ENCODE data around the gene EHMT1.
"Not testable (repeated sequence)": the region's sequence is repeated elsewhere in the genome, so short reads cannot be mapped to it uniquely, and the experiment has no call there.

EHMT1 gene

GRCh38 chr9:137873408-137873807 is 254.6 kb downstream of the EHMT1 start:
- DNase-seq (ENCODE audit: low spot score): no peak

DNA sequence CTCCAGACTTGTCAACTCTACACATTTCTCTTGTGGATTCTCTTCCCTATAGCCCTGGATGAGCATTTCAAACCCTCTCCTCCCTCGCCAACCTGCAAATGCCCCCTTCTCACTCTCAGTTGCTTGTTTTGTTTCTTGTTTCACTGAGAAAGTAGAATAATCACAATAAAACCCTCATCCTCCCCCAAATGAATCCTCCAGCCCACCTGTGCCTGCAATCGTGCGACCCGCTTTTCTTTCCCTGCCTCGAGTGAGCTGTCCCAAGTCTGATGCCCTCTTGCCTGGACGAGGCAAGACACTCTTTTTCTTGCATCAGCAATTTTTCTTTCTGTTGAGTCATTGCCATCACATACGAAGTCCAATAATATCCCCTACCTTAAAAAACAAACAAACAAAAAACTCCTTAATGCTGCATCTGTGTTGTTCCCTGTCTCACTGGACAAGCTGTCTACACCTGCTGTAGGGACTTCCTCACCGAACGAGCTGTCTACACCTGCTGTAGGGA is 255.1 kb downstream of the EHMT1 start:
- DNase-seq (ENCODE audit: low spot score): no peak

DNA sequence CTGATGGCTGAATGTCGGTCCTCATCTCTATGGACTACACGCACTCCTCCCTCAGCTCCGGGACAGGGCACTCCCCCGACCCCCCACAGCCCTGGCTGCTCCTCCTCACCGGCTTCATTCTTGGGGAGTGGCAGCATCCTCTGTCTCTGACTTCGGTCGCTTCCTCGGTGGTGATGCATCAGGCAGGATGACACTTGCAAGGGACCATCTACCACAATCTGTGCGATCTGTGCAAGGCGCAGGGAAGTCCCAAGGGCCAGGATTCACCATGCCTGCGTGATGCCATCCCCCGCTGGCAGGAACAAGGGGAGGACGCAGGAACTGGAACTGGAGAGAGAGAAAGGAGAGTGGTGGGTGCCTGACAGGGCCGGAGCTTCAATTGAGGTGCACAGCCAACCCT is 256.5 kb downstream of the EHMT1 start:
- DNase-seq (ENCODE audit: low spot score): no peak

DNA sequence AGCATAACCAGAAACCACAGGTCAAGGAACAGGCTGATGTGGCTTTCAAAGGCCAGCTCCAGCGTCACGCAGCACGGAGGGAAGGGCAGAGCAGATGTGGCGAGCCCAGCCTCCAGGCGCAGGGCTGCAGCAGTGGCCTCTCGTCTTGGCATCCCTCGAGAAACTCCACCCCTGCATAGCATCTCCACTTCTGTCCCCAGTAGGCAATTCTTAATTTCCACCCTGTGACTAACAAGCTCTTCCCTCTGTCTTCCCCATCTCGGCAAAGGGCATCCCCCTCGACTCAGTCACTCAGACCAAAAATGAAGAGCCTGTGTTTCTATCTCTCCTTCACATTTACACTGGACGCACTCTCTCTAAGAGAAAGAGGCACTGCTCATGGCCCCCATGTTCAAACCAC is 257.0 kb downstream of the EHMT1 start:
- no peak for DNase-seq (ENCODE audit: low spot score)

- DNase-seq (ENCODE audit: low spot score): no peak
Observed at GRCh38 chr9:137876269-137876668, 257.5 kb downstream of the EHMT1 start.

DNA sequence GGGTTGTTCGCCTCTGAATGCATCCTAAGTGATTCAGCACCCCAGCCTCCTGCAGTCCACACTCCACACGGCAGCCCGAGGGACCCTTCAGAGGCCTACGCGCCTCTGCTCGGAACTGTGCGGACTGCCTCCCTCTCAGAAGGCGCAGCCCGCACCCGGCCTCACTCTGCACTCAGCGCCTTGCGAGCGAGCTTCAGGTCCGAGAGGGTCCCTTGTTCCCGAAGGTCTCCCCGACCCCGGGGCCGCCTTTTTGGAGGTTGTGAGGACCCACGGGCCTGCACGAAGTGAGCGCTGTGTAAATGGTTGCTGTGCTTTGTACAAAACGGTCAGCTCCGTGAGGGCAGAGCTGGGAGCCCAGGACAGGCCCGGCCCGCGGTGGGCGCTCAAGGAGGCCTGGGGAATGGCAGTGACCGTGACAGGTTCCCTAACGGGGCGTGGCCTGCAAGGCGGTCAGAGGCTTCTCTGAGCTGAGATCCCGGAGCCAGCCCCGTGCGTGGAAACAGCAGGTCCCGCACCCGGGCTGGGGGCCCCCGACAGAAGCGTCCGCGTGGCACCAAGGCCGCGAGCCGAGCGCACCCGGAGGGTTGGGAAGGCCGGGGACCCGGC is 258.1 kb downstream of the EHMT1 start:
- DNase-seq (ENCODE audit: low spot score): no peak

GRCh38 chr9:137877506-137878122 is 258.8 kb downstream of the EHMT1 start, which contains the start of gene CACNA1B:
Gene CACNA1B, plus strand, starts transcription at chr9:137877782. Its CDS starts 152 bp downstream, at chr9:137877934.
- not testable (repeated sequence) for DNase-seq (ENCODE audit: low spot score)

DNA sequence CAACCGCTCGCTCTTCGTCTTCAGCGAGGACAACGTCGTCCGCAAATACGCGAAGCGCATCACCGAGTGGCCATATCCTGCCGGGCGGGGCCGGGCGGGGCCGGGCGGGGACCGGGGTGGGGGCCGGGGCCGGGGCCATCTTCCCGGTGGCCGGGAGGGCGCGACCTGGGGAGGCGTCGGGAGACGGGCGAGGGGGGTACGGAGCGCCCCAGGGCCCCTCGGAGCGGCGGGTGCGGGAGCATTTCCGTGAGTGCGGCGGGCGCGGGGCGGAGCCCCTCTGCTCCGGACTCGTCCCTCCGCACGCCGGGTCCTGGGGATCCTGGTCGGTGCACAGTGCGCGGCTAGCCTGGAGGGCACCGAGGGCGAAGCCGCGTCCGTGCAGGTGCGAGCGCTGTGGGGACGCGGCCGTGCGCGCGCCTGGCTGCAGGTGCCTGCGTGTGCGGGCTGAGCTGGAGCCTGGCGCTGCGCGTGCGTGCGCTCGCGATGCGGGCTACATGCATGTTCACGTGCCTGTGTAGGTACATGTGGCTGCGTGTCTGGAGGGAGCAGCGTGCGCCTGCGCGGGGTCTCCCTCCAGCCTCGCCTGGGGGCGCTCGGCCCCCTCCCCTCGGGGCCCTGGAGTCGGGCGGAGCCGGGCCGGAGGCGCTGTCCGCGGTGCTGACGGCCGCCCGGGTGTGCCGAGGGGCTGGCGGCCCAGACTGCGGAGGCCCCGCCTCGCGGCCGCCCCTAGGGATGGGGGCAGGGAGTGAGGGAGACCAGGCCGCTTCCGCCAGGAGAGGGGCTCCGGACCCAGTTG is 259.5 kb downstream of the EHMT1 start:
- no peak for DNase-seq (ENCODE audit: low spot score)

DNA sequence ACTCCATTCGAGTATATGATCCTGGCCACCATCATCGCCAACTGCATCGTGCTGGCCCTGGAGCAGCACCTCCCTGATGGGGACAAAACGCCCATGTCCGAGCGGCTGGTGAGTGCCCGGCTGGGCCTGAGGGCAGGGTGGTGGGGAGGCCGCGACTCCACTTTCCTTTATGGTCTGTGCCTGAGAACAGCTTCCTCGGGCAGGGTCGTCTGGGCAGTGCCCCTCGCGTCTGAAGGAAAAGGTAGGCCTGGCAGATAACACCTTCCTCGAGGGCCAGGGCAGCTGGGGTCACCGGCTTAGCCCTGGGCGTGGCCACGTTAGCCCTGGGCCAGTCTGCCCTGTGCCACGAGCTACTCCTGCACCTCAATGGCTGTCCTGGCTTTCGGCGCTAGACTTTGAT is 260.2 kb downstream of the EHMT1 start:
- no peak for DNase-seq (ENCODE audit: low spot score)

DNA sequence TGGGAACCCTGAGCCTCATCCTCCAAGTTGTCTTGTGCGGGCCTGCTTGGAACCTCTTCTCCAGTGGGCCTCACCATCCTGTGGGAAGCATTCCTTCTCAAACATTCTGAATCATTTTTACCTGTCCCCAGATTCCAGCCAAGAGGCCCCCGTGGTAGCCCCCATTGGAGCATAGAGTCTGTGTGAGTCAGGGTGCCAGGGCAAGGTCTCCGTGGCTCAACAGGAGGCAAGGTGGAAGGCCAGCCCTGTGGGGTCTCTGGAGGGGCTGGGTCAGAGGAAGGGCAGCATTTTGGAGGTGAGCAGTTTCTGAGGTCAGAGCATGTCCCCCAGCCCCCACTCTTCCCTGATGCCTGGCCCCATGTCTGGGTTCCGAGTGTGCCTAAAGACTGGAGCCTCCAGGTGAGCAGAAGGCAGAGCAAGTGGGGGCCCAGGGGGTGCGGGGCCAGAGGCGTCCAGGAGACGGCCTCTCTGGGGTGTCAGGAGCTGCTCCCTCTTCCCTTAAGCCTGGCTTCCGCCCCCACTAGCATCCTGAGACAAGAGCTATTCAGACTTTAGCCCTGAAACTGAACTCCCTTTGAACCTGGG is 260.9 kb downstream of the EHMT1 start:
- DNase-seq (ENCODE audit: low spot score): no peak

DNA sequence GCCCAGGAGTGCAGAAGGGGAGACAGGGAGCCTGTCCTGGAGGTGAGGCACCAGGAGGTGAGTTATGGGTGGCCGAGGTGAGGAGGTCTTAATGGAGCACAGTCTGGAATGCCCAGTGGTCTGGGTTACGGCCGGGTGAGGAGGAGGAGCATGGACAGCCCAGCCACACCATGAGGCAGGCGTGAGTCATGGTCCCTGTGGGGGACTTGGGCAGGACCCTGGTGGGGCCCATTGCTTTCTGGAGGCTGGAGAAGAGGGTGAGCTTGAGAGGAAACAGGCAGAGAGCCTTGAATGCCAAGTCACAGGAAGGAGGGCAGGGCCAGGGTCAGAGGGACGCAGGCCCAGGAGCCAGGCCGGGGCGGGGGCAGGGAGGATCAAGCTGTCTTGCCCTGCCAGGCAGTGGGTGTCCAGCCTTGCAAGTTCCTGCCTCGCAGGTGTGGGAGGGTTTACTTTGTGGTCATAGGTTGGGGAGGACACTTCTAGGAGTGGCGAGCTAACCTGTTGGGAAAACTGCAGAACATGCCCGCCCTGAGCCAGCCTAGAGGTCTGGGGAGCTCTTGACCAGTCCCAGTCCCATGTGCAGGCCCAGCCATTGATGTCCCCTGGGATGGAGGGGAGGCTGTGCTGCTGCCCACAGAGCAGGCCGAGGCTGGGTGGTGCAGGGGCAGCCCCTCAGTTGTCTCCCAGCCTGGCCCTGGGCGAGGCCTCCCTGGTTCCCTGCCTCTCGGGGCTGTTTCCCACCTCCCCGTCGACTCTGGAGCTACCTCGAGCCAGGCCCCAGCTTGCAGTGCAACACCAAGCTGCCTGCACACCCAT is 261.6 kb downstream of the EHMT1 start:
- no peak for DNase-seq (ENCODE audit: low spot score)

DNA sequence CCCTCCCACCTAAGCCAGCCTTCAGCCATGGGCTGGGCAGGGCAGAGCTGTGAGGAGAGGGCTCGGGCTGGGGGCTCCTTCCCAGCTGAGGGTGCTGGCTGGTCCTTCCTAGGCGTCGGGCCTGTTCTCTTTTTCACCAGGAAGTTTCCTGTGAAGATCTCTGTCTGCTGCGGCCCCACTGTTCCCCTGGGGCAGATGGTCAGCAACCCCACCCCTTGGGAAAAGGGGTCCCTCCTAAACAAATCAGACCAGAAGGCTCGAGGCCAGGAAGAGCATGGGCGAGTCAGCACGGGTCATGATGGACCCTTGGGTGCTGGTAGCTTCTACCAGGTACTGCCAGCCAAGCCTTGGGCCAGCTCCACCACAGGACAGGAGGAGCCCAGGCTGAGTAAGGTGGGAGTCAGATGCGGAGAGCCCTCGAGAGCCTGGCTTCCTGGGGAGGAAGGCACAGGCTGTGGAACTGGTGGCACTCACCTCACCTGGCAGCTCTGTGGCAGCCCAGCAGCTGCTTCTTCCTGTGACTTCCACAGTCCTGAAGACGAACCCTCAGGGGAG is 262.2 kb downstream of the EHMT1 start:
- no peak for DNase-seq (ENCODE audit: low spot score)

- DNase-seq (ENCODE audit: low spot score): no peak
Observed at GRCh38 chr9:137881591-137882505, 263.0 kb downstream of the EHMT1 start.

- DNase-seq (ENCODE audit: low spot score): no peak
Observed at GRCh38 chr9:137882506-137882821, 263.7 kb downstream of the EHMT1 start.

GRCh38 chr9:137883977-137884376 is 265.2 kb downstream of the EHMT1 start:
- not testable (repeated sequence) for DNase-seq (ENCODE audit: low spot score)

GRCh38 chr9:137884547-137884946 is 265.7 kb downstream of the EHMT1 start:
- not testable (repeated sequence) for DNase-seq (ENCODE audit: low spot score)

DNA sequence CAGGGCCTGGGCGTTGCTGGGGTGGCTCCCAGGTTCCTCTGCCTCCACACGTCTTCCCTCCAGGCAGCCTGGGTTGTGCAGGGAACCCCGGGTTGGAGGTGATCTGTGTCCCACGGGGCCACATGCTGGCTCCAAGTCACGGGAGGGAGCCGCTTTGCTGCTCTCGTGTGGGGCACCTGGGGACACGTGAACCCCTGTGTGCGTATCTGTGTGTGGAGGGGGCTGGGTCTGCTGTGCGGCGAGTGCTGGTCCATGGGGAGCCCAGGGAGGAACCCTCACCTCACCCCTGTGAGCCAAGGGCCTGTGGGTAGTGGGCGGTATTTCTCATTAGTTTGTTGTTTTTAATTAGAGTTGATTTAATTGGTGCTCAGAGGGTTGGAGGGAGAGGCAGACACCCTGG is 266.3 kb downstream of the EHMT1 start:
- not testable (repeated sequence) for DNase-seq (ENCODE audit: low spot score)

All from putamen (tissue), 1 donor.